GM12875 (cell line): ENCODE measurements around the gene CTSW.

Experiments
- H3K4me3 ChIP-seq: one replicate; pipeline ENCODE4 v1.5.1; 2011; ENCODE audit warnings: low read depth, low read length, control low read depth
- TF ChIP-seq, protein P1 (sequence below): IDR thresholded peaks from 2 replicates; pipeline ENCODE4 v1.5.1; 2011; ENCODE audit warnings: low read depth, mild to moderate bottlenecking, control low read depth, inconsistent platforms, low read length, moderate library complexity, borderline replicate concordance; ENCODE audit not compliant: insufficient read depth

CTSW gene

DNA sequence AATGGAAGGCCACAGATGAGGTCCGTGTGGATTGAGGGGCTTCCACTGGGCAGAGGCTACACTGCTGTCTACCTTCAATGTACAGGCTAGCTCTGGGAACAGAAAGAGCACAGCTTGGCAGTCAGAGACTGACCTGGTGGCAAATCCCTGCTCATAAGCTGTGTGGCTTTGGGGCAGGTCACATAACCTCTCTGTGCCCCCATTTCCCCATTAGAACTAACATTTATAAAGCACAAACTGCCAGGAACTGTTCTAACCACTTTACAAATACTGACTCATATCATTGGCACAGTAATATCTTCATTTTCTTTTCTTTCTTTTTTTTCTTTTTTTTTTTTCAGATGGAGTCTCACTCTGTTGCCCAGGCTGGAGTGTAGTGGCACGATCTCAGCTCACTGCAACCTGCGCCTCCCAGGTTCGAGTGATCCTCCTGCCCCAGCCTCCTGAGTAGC, 17.4 kb downstream of the CTSW start:
- H3K4me3 ChIP-seq, result no peak overlapping the region
- TF ChIP-seq, protein P1, sequence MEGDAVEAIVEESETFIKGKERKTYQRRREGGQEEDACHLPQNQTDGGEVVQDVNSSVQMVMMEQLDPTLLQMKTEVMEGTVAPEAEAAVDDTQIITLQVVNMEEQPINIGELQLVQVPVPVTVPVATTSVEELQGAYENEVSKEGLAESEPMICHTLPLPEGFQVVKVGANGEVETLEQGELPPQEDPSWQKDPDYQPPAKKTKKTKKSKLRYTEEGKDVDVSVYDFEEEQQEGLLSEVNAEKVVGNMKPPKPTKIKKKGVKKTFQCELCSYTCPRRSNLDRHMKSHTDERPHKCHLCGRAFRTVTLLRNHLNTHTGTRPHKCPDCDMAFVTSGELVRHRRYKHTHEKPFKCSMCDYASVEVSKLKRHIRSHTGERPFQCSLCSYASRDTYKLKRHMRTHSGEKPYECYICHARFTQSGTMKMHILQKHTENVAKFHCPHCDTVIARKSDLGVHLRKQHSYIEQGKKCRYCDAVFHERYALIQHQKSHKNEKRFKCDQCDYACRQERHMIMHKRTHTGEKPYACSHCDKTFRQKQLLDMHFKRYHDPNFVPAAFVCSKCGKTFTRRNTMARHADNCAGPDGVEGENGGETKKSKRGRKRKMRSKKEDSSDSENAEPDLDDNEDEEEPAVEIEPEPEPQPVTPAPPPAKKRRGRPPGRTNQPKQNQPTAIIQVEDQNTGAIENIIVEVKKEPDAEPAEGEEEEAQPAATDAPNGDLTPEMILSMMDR, result no peak

DNA sequence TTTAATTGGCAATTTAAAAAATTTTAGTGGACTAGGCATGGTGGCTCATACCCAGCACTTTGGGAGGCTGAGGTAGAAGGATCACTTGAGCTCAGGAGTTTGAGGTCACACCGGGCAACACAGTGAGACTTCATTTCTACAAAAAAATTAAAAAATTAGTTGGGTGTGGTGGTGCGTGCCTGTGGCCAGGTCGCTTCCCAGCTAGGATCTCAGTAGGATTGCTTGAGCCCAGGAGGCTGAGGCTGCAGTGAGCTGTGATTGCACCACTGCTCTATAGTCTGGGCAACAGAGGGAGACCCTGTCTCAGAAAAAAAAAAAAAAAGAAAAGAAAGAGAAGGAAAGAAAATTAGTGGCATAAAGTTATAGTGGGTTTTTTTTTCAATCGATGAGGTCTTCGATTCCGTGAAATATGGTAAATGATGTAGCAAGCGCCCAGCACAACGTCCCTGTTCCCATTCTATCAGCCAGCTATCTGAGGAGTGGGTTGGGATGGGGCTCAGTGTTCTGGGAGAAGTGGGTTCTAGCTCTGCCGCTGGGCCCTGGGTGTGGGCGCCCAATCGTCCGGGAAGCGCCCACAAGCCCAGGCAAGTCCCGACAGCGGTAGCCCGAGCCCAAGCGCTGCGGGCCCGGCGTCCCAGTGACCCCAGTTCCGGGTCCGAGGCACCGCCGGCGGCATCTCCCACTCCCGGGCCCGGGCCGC, 19.2 kb downstream of the CTSW start:
- TF ChIP-seq, protein P1, result no peak
- peak overlapping the region; percentile 53 for H3K4me3 ChIP-seq

DNA sequence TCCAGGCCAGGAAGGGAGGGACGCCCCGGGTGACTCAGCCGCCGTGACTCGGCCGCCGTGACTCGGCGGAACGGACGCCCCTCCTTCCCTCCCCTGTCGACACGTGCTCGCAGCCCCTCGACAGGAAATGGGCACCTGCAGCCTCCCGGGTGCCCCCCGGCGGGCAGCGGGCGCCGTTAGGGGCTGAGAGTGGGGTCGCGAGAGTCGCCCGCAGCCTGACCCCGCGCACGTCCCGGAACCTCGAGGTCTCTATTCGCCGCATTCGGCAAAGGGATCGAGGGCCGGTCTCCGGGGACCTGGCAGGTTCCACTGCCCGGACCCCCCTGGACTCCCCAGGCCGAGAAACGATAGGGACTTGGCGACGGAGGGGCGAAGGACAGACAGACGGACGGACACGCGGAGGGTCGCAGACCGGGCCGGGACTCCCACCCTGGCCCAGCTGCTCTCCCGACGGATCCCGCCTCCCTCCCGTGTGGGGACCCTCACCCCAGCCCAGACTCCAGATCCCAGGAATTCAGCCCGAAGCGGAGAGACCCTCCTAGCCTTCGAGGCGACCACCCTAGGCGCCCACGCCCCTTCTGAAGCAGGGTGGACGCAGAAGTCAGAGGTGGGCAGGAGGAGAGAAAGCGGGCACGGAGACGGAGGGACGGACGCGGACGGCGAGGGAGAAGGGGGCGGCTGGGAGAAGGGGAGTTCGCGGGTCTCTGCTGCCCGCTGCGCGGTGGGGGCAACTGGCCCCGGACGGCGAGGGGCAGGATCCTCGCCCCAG, 19.9 kb downstream of the CTSW start:
- TF ChIP-seq, protein P1, result no peak
- H3K4me3 ChIP-seq, result peak overlapping the region; percentile 53

DNA sequence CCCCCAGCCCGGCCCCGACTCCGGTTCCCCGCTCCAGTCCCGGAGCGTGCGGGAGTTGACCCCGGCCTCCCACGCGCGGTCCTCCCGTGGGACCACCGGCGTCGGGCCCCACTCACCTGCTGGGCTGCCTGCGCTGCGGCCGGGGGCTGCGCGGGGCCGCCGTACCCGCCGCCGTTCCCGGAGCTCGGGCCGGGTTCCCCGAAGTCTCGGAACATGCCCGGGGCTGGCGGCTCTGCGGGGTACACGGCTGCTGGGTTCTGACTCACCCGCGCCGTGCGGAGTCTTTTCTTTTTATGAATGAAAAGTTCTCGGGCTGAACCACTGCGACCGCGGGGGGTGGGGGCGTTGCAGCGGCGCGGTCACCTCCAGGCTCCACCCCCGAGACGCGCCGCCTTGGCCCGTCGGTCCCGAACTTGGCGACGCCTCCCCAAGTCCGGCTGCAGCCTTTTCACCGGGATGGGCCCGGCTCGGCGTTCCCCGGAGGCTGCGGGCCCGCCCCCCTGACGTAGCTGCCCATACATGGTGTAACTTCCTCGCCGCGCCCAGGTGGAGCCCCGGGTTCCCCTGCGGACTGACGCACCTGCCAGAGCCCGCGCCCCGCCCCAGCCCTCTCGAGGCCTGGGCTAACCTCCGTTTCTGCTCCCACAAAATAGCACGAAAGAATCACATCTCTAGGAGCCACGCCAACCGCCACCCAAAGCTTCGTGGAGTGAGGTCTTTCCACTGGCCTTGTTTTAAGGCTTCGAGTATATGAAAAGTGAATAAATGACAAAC, 20.7 kb downstream of the CTSW start, which contains the start of gene FOSL1:
Gene FOSL1 (minus strand): TSS at position 264 of the 774 bp plus-strand sequence. CDS start 49 bp downstream, at position 215.
- H3K4me3 ChIP-seq, result peak within 1 kb of the TSS; percentile 53
- TF ChIP-seq, protein P1, result no peak

DNA sequence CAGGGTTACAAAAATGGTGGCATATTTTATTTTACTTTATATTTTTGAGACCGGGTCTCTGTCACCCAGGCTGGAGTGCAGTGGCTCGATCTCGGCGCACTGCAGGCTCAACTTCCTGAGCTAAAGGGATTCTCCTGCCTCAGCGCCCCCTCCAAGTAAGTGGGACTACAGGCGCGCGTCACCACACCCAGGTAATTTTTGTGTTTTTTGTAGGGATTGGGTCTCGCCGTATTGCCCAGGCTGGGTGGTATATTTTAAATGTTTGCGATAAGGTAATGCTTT, 21.2 kb downstream of the CTSW start:
- no peak overlapping the region for H3K4me3 ChIP-seq
- TF ChIP-seq, protein P1, result no peak

DNA sequence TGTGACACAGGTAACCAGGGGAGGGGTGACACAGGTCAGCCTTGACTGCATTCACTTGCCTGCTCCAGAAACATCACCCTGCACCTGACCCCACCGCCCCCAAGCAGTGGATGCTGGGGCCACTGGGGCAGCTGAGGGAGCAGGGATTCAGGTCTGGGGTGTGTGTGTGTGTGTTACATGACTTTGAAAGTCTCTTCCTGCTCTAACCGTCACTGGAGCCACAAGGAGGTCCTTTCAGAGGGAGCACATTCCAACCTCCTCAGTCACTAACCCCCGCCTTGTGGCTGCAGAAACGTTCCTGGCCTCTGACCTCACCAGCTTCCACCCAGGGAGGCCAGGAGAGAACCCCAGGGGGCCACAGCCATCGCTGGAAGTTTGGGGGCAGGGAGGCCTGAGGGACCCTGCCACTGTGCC, 23.4 kb downstream of the CTSW start:
- H3K4me3 ChIP-seq, result no peak overlapping the region
- TF ChIP-seq, protein P1, result no peak
